ENCODE results near the gene ITIH2. TPM values are rescaled to one million over a fixed set of nuclear protein-coding genes. Genes with fewer than 3 reads are reported as not detected.

ITIH2 gene
- total and polyA plus RNA-seq, 2 of the 8 experiments (the other 6 are each of a cell fraction or from before 2014, with no cell fraction given), result not detected

- TF ChIP-seq SIN3A (conservative IDR thresholded peaks at IDR 0.05 in 1 of 2, IDR thresholded peaks at IDR 0.05 in 1 of 2; ENCODE audit: low read depth in 1 of 2, low read length in 2 of 2), result no peak
Measured at GRCh38 chr10:7773845-7774801, 71.0 kb downstream of the ITIH2 start (continued).

Data from H1 (cell line).